Measurements from ENCODE around the gene RANBP9.

RANBP9 gene

DNA sequence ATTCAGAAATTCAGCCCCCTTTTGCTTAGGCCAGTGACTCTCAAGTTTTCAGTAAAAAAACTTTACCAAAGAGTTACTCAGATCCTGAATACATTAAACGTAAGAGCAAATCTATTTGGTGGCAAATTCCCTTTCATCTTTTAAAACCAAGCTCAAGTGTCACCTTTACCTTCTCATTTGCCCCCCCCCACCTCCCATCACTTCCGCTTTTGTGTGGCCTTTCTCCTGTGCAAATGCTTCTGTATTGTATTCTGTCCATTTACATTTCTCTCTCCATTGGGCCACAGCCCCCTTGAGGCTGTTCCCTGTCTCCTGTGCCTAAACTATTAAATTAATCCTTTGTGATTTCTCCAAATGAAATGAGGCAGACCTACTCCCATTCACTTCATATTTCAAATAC, 94.6 kb downstream of the RANBP9 start:
- TF ChIP-seq CTCF (IDR thresholded peaks at IDR 0.05), result no peak
- no peaks in the 10 kb centered on the region for H3K9me3 ChIP-seq
- no peak for DNase-seq
- H3K27ac ChIP-seq, result no peak overlapping the region
- intact Hi-C loops (cut with DNase I; ENCODE audit: low total_unique reads), result loop anchor here (5.0 kb wide), 1 partner anchor 40 kb away; no protein-coding TSS in a partner anchor
- no peaks in the 10 kb centered on the region for H3K27me3 ChIP-seq
- peaks cover 0 to 25% (median 16%) of the 10 kb centered on the region in 4 donors for H3K4me1 ChIP-seq
- H3K36me3 ChIP-seq, result peaks cover 41 to 54% (median 49%) of the 10 kb centered on the region in 3 donors
- no peak overlapping the region for H3K4me3 ChIP-seq

- TF ChIP-seq CTCF (IDR thresholded peaks at IDR 0.05), result no peak
- Histone ChIP-seq H3K9me3 (no peaks in the 10 kb centered on the region), H3K4me1 (peaks cover 0 to 25% (median 16%) of the 10 kb centered on the region in 4 donors), H3K4me3 (peak overlapping the region; percentile 75 to 95), H3K36me3 (peaks cover 28 to 41% (median 36%) of the 10 kb centered on the region in 3 donors), H3K27ac (peak overlapping the region; percentile 92 to 96), H3K27me3 (no peaks in the 10 kb centered on the region)
- DNase-seq, result peak; percentile 70 to 74
- intact Hi-C loops (cut with DNase I; ENCODE audit: low total_unique reads), result loop anchor here (5.0 kb wide), 1 partner anchor 38 kb away; no protein-coding TSS in a partner anchor
Observed at GRCh38 chr6:13615792-13616120, 95.9 kb downstream of the RANBP9 start.

DNA sequence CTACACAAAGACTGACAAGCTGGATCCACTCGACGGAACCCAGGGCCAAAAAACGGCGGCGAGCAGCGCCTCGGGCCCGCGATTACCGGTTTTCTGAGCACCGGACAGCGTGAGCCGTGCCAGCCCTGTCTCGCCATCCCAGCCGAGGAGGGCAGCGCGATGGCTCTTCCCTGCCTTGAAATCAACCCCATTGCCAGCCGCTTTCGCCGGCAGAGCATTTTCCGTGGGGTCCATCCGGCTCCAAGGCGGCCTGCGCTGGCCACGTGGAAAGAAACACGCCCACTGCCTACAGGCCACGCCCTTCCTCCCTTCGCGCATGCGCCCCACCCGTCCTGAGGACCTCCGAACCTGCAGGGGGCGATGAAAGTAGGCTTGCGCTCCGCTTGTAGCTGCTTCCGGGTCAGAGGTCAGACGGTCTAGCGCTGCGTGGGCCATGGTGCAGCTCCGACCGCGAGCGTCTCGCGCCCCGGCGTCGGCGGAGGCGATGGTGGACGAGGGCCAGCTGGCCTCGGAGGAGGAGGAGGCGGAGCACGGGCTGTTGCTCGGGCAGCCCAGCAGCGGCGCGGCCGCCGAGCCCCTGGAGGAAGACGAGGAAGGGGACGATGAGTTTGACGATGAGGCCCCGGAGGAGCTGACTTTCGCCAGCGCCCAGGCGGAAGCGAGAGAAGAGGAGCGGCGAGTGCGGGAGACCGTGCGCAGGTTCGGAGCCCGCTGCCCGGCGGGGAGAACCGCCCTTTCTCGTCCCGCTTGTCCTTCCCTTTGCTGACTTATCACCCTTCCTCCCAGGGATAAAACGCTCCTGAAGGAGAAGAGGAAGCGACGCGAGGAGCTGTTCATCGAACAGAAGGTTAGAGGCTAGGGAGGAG, 96.5 kb downstream of the RANBP9 start, which contains the start of gene NOL7:
NOL7 (plus strand) TSS at position 410 of the 866 bp plus-strand sequence; CDS start at position 434, 24 bp downstream.
- intact Hi-C loops (cut with DNase I; ENCODE audit: low total_unique reads), result loop anchor here (5.0 kb wide), 2 partner anchors 38 to 152 kb away; no protein-coding TSS in a partner anchor
- TF ChIP-seq CTCF (IDR thresholded peaks at IDR 0.05), result peak; percentile 86 to 94
- peak; percentile 96 to 98 for DNase-seq
- Histone ChIP-seq H3K36me3 (peaks cover 24 to 36% (median 30%) of the 10 kb centered on the region in 3 donors), H3K9me3 (no peaks in the 10 kb centered on the region), H3K27me3 (no peaks in the 10 kb centered on the region), H3K4me1 (peaks cover 0 to 25% (median 16%) of the 10 kb centered on the region in 4 donors), H3K4me3 (peak within 1 kb of the TSS; percentile 75 to 95), H3K27ac (peak within 1 kb of the TSS; percentile 92 to 96)

- DNase-seq, result peak in 1 of 2 donors; percentile 40
- peak overlapping the region; percentile 75 to 95 for H3K4me3 ChIP-seq
- no peaks in the 10 kb centered on the region for H3K9me3 ChIP-seq
- H3K4me1 ChIP-seq, result peaks cover 0 to 25% (median 16%) of the 10 kb centered on the region in 4 donors
- TF ChIP-seq CTCF (IDR thresholded peaks at IDR 0.05), result no peak
- H3K27ac ChIP-seq, result peak overlapping the region; percentile 92 to 96
- intact Hi-C loops (cut with DNase I; ENCODE audit: low total_unique reads), result loop anchor here (5.0 kb wide), 1 partner anchor 153 kb away; no protein-coding TSS in a partner anchor
- no peaks in the 10 kb centered on the region for H3K27me3 ChIP-seq
- peaks cover 15 to 27% (median 22%) of the 10 kb centered on the region in 3 donors for H3K36me3 ChIP-seq
Observed at GRCh38 chr6:13614126-13614925, 97.3 kb downstream of the RANBP9 start.

DNA sequence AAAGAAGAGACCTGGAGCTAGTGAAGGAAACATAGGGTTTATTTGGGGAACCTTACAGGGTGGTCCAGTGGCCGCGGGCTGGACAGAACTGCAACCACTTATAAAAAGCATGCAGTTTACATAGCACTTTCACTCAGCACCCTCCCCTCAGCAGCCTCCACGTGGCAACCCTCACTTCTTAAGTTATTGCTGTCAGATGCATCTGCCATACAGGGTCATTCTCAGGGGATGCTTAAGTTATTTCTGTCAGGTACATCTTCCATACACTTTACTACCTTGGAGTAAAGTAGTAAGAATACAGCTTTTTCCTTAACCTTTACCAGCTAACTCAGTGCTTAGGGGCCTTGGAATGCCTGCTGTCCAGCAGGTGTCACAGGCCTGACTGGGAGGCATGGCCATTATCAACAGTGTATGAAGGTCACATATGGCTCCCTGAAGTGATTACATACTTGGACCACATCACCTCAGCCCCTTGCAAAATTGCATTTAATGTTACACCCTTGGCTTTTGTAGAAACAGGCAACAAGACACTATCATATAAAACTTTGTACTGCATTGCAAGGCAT, 98.5 kb downstream of the RANBP9 start:
- intact Hi-C loops (cut with DNase I; ENCODE audit: low total_unique reads), result loop anchor here (5.0 kb wide), 1 partner anchor 154 kb away; no protein-coding TSS in a partner anchor
- peaks cover 5 to 16% (median 12%) of the 10 kb centered on the region in 3 donors for H3K36me3 ChIP-seq
- no peaks in the 10 kb centered on the region for H3K9me3 ChIP-seq
- no peak for DNase-seq
- no peak overlapping the region for H3K4me3 ChIP-seq
- no peak for TF ChIP-seq CTCF (IDR thresholded peaks at IDR 0.05)
- no peaks in the 10 kb centered on the region for H3K27me3 ChIP-seq
- peaks cover 0 to 25% (median 16%) of the 10 kb centered on the region in 4 donors for H3K4me1 ChIP-seq
- H3K27ac ChIP-seq, result no peak overlapping the region
